Epithelial cell of prostate (primary cell): ENCODE measurements around the gene LPP.

Experiments used
- DNase-seq: peaks from one replicate; pipeline ENCODE4 v3.0.0-alpha.2; 2011; ENCODE audit warnings: low read depth, low spot score
- H3K27ac ChIP-seq: fragments of 450-650 bp; 2 replicates; pipeline ENCODE4 v1.5.1; 2017; ENCODE audit warnings: mild to moderate bottlenecking

The LPP gene

DNA sequence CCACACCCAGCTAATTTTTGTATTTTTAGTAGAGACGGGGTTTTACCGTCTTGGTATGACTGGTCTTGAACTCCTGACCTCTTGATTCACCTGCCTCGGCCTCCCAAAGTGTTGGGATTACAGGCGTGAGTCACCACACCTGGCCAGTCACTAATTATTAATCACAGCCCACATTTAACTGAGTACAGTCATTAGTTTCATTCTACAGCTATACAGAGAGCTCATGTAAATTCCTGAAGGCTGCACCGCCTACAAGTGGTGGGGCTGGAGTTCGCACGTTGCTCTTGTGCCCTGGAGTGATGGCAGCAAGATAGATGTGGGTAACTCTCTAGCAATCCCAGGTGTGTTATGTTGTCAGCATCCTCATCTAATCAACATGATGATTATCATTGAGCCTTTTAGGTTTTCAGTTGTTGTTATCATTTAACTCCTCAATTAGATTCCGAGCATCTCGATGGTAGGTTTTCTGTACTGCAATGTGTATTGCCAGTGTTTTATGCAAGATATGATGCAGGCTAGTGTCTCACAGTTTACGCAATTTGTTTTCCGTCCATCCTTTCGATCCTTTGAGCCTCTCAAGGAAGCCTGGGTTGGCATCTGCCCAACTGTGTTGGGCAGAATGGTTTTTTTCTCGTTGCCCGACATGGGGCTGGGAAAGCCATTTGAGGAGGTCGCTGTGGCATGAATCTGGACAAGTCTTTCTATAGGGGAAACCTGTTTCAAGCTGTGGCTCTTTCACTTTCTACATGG is 216.3 kb downstream of the LPP start:
- H3K27ac ChIP-seq: peak overlapping the region; percentile 22
- DNase-seq: no peak

DNA sequence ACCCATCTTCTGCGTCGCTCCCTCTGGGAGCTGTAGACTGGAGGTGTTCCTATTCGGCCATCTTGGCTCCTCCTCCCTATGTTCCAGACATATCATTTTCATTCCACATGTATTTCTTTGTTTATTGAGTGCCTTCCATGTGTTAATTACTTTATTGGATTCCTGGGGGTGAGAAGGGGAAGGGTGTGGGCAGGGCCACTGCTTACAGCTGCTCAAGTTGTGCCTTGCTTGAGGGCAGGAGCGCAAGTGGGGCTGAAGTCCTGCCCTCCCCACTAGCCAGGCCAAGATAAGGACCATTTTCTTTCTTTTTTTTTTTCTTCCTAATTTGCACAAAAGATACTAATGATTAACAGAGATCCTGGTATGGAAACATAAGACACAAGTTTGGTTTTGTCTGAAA is 224.8 kb downstream of the LPP start:
- H3K27ac ChIP-seq: no peak overlapping the region
- no peak for DNase-seq

DNA sequence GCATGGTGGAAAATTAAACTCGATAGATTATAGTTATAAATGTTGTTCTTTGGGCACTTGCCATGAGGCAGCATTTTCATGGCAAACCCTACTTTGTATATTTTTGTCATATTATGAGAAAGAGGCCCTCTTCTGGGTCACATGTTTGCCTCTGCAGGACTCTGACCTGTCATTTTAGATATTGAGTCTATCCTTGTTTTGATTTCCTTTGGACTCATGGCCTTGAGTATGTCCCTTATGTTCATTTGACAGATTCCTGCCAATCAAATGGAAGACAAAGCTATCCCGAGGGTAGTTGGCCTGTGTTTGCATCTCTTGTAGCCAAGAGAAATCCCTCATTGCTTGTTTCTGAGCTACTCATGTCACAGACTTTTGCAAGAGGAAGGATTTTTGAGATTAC is 226.3 kb downstream of the LPP start:
- DNase-seq: no peak
- no peak overlapping the region for H3K27ac ChIP-seq

DNA sequence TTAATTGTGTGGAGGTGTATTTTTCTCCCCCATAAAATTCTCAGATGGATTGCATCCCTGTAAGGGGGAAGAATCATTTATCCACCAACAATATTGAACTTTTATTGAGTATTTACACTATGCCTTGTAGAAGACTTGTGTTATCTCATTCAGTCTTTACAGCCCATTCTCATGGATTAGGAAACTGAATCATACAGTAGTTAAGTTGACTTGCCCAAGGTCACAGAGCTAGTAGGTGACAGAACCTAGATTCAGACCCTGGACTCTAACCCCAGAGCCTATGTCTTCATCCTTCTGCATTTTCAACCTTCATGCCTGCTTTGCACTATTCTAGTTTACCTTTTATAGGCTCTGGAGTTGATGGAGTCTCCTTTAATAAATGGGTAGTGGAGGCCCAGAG is 226.8 kb downstream of the LPP start:
- H3K27ac ChIP-seq: no peak overlapping the region
- no peak for DNase-seq

DNA sequence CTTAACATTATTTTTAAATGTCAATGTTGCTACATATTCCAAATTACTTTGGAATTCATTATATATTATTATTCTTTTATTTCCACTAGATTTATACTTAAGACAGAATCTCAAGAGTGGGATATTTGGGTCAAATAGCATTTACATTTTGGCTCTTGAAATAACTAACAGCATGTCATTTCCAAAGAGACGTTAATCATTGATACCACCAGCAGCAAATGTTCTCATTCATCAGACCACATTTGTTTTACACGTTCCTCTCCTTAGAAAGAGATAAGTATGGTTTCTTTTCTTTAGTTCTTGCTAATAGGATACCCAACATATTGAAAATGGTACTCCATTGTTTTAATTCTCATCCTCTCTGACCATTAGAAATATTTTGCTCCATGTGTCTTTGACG is 229.8 kb downstream of the LPP start:
- no peak overlapping the region for H3K27ac ChIP-seq
- DNase-seq: no peak

DNA sequence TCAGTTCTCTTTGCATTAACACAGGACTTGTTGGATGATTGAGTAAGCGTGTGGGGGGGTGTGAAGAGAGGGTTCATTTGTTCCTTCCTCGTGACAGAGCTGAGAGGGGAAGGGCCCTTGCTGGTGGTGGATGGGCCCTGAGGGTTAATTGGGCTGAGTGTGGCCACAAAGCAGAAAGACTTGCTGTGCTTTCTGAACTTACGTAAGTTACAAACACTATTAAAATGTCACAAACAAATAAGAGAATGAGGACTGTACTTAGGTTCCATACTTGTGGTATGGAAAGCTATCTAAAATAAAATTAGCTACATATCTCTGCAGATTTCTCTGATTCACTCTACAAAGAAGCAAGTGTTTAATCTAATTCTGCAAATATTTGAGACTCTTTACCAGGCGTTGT is 231.3 kb downstream of the LPP start:
- H3K27ac ChIP-seq: peak overlapping the region; percentile 88
- no peak for DNase-seq

DNA sequence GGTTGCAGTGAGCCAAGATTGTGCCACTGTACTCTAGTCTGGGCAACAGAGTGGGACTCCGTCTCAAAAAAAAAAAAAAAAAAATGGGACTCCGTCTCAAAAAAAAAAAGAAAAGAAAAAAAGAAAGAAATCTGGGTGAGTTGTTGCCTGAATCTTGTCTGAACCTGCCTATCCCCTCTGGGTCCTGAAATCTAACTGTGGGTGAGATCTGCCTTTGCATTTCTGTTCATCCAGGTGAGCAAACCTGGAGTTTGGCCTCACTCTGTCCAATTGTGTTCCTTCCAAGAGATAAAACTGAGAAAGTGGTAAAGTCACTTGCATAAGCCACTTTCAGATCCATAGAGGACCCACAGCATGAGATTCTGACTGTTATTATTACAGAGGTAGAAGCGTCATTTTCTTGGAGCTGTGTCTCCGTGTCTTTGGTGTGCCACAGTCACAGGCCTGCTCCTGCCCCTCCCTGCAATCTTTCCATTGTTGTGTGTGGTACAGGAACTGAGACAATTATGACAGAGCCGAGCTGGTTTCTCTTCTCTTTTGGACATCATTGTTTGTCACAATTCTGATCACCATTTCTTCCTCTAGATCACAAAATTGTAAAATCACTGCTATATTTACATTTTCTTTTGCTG is 235.9 kb downstream of the LPP start:
- DNase-seq: no peak
- peak overlapping the region; percentile 88 for H3K27ac ChIP-seq

DNA sequence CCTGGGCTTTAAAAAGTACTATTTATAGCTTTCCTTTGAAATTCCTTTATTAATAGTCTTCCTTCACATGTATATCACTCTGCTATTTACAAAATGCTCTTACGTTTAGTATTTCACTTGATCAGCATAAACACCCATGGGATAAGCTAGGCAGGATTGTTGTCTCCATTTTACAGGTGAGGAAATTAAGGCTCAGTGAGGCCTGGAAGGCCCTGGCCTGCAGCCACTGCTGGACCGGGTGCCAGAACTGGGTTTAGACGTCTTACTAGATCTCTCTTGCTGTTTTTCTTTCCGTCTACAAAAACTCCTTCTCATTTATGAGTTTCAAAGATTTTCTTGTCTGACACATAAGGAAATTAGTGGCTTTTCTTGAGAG is 236.4 kb downstream of the LPP start:
- DNase-seq: no peak
- peak overlapping the region; percentile 88 for H3K27ac ChIP-seq

DNA sequence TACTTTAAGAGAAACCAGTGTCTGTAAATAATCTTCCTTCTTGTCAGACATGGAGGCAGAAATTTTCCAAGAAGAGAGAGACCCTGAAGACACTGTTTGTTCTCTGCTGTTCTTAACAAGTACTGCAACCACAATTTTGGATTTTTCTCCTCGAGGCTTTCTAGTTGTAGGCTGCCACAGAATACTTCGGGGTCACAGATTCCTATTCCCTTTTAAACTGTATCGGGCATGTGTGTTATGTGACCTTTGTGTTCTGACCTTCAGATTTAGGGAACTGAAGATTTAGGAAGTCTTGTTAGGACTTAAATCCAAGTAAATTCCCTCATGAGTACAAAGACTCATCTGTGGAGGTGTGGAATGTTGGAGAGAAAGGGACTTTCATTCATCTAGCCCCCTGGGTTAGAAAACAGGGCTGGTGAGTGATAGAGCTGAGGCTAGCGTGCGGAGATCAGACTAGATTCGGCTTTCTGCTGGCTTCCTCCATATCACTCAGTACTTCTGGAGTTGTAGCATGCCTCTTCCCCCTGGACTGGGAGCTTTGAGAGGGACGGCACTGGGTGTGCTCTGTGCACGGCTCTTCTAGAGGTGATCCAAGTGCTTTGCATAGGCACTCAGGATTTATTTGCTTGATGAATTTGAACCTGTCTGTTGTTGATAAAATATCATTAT is 237.0 kb downstream of the LPP start:
- DNase-seq: no peak
- H3K27ac ChIP-seq: peak overlapping the region; percentile 88

DNA sequence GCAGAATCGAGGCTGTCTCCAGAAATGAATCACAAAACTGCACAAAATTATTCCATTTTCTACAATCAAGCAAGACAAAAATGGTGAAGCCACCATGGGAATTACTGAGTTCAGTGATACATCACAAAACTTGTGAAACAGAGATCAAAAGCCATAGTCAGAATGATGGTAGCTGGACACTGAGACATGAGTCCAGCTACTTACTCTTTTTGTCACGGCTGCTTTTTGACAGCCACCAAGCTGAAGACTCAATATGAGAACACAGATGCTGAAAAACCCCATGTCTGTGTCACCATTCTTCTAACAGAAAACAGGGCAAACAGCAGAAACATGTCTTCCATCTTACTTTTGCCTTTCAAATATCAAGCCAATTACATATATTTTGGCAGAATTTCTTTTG is 237.6 kb downstream of the LPP start:
- H3K27ac ChIP-seq: no peak overlapping the region
- no peak for DNase-seq

DNA sequence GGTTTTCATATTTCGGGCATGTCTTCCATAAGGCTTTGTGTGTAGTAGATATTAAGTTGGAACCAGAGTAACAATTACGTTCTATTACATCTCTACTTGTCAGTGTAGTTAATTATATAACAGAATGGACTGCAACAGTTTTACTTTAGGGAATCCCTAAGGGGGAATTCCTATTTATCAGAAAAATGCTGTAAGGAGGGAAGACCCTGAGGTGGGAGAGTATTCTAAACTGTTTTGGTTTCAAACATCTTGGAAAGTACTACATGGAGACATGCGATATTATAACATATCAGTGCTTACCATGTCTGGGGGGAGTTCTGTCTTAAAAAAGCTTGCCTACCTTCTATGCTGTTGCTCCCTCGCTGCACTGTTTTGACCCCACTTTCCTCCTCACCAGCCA is 238.1 kb downstream of the LPP start:
- no peak overlapping the region for H3K27ac ChIP-seq

DNA sequence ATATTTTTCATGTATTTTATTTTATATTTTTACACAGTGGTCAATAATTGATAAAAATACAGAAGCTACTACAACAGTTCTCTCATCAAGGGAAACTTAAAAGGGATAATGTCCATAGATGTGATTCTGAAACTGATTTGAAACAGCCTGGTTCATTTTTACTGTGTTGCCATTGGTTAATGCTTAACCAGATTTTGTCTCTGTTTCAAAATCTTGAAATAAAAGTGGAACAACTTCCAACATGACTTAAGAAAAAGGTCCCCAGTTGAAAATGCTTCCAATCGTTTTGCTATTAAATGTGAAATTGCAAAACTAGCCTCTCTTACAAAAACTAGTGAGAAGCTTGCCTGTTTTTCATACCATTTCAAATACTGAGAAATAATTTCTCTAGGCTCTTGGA is 240.7 kb downstream of the LPP start:
- DNase-seq: no peak
- no peak overlapping the region for H3K27ac ChIP-seq

More for the DNA sequence above, 238.1 kb downstream of the LPP start:
- DNase-seq: no peak

DNA sequence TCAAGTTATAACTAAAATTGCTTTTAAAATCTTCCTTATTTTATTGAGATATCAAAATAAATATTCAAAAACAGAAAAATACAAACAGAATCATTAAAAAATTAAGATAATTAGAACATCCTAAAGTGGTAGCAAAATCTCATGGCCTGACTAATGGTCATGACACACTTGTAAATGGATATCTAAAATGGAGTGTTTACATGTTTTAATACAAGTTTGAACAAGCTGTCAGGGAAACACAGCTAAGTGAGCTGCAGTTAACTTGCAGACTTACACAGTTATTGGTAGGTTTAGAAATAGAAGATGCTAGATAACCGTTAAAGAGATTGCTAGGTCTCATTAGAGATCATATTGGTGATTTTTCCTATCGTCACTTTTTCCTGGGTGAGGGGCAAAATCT is 242.3 kb downstream of the LPP start:
- DNase-seq: peak; percentile 27
- peak overlapping the region; percentile 10 for H3K27ac ChIP-seq

DNA sequence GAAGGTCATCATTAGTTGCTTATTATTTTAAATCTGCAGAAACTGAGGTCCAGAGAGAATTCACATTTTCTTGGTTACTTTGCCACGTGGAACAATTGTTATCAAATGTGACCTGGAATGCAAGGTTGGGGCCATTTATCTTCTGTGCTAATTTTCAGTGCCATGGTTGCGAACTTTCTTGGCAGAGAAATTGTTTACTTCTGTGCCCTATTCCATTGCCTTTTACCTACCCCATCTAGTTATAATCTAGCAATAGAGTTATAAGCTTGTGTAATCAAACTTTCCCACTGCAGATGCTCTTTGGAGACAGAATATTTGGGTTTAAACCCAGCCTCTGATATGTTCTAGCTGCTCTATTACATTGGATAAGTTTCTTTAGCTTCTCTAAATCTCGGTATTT is 242.9 kb downstream of the LPP start:
- H3K27ac ChIP-seq: no peak overlapping the region
- DNase-seq: no peak

DNA sequence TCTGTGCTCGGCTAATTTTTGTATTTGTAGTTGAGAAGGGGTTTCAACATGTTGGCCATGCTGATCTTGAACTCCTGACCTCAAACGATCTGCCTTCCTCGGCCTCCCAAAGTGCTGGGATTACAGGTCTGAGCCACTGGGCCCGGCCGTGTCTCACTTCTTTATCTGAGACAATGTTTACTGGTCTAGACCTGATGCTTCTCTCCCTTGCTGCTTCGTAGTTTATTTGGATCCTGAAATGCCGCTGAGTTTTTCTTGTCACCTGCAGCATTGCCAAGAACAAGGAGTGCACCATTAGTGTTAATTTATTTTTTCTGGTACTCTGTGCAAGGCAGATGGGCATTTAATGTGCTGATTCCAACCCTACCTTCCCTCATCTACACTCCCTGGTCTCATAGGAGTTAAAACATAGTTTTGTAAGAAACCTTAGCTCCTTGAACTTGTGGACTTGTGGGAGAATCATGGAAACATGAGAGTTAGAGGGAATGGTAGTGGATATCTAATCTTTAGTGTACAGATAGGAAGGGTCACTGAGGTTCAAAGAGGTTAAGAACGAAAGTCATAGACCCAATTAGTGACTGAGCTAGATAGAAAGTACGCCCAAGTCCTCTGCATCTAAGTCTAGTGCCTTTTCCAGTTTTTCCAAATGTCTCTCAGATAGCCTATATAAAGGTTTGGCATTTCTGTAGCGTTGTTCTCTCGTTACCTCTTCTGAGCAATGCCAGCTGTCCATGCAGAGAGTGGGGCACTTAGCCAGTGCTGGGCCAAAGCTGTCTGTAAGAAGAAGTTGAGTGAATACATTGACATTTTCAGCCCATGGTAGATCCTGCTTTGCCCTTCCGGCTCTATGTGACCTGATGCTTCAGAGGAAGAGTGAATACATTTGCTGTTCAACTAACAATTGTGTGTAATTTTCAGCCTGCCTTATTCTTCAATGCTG is 244.1 kb downstream of the LPP start:
- no peak overlapping the region for H3K27ac ChIP-seq
- no peak for DNase-seq

DNA sequence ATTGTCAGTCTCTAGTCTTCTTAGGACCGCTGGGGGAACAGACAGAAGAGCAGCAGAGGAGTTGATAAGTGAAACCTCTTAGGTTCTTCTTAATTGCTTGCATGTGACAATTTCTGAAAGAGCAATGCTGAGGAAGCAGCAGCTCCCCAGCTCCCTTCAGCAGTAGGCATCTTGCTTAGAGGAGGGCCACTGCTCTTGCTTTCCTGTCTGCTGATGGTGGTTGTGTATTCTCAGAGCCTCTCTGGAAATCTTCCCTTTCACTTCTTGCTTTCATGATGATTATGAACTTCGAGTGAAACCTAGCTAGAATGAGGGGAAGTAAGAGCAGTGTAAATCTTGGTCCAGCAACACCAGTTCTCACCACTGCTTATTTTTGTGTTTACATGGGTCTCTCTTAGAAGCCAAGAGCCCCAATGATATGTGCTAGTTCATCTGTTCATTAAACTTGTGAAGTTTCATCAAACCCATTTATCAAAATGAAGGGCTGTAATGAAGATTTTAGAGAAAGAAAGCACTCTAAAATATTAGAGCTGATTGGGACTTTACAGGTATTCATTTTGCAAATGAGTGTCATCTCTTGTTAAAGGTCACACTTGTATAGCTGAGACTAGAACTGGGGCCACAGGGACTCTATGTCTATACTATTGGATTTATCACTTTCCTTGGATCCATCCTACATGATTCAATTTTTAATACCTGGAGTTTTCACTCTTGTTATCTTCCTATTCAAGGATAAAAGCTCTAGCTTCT is 246.7 kb downstream of the LPP start:
- H3K27ac ChIP-seq: no peak overlapping the region
- DNase-seq: no peak

DNA sequence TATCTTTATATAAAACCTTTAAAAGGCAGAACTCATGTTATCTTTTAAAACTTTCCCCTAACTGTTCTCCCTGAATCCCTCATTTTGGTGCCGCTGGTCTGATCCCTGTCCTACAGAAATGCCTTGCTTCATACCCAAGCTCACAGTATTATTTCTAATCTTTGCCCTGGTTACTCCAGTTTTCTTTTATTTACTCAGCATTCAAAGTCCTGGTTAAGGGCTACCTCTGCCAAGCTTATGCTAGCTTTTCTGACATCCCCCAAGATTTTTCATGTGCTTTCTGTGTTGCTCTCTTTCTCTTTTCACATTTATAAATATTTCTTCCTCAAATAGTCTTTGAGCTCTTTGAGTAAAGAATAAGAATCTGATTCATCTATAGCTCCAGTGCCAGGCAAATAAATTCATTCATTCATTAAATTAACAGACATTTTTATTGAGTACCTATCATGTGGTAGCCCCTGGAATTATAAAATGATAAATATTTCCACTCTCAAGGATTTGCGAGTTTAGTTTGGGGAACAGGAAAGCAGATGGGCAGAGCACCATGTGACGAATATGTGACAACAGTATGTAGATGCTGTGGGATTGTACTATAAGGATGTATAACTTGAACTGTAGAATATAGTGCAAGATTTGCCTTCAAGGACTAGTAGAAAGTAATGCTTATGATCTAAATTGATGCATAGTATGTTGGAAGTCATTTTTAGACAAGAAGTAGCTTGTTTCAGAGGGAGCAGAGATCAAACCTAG is 247.5 kb downstream of the LPP start:
- no peak overlapping the region for H3K27ac ChIP-seq
- no peak for DNase-seq

DNA sequence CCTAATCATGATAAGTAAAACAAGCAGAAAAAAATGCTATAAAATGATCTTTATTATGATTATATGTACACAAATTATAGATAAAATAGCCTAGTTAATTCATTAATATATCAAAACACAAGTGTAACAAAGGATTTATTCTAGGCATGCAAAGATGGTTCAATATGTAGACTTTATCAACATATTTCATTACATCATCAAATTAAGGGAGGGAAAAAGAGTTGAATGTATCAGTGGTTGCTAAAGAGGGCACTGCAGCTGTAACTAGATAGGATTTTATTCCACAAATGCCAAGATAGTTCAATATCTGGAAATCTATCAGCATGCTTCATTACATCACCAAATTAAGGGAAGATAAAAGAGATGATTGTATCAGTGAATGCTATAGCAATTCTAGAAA is 248.3 kb downstream of the LPP start:
- H3K27ac ChIP-seq: no peak overlapping the region
- no peak for DNase-seq

DNA sequence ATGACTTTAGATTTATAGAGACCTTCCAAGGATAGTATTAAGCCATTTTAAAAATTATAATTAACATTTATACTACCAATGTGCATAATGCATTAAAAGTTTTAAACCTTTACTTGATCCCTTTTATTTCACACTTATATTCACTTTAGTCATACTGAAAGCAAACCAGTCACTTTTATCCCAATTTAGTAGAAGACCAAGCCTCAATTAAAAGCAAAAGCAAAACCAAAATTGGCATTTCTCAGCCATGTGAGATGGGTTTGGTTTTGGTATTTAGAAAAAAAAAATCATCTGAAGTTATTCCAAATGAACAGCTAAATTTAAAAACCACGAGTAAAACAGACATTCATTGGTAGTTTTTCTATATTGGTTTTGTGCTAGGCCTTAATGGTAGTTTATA is 249.4 kb downstream of the LPP start:
- no peak for DNase-seq
- no peak overlapping the region for H3K27ac ChIP-seq
